HG03066 (cell line): ENCODE results near the gene JAK3.
"Not testable (repeated sequence)": the region's sequence is repeated elsewhere in the genome, so short reads cannot be mapped to it uniquely, and the experiment has no call there.

ENCODE experiments used
- ATAC-seq: cut with Tn5 transposase; IDR thresholded peaks from one replicate; pipeline ENCODE4 v1.9.1; 2021; ENCODE audit warnings: low read depth; ENCODE audit not compliant: unreplicated experiment

Gene JAK3

DNA sequence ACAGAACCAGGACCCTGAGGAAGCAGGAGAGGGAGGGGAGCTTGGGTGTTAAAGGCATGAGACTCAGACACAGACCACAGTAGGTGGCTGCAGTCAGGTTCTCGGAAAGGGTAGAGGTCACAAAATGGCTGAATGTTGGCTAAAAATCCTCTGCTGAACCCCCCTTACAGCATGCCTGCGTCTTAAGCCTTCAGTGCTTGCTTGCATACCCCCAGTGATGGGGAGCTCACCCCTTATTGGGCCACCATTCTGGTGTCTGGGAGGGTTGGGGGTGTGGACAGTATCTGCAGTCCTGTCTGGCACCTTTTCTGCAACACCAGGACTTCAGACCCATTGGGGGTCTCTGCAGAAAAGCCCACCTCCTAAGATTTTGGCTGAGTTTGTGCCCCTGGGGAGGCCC is 67.0 kb downstream of the JAK3 start:
- no peak for ATAC-seq

GRCh38 chr19:17778968-17779929 is 68.5 kb downstream of the JAK3 start:
- no peak for ATAC-seq

GRCh38 chr19:17778251-17778967 is 69.4 kb downstream of the JAK3 start:
- ATAC-seq = no peak

- not testable (repeated sequence) for ATAC-seq
These were observed 69.9 kb downstream of the JAK3 start for GRCh38 chr19:17777840-17778239.

- peak; percentile 59 for ATAC-seq
These were observed 71.6 kb downstream of the JAK3 start for GRCh38 chr19:17775991-17776803.

GRCh38 chr19:17775245-17775927 is 72.4 kb downstream of the JAK3 start:
- no peak for ATAC-seq
